ENCODE measurements around the gene NUDT7.

- TF ChIP-seq CTCF (IDR thresholded peaks at IDR 0.05) (no peak), POLR2AphosphoS5 (IDR thresholded peaks at IDR 0.05) (no peak), POLR2A (IDR thresholded peaks at IDR 0.05) (no peak)
These were observed 10.5 kb upstream of the NUDT7 start for GRCh38 chr16:77711775-77712174.

All from gastroesophageal sphincter (tissue), 3 donors.